AG10803 (cell line): ENCODE measurements around the gene PSORS1C1.

Experiments
- DNase-seq: peaks from one replicate; pipeline ENCODE4 v3.0.0; 2010; ENCODE audit warnings: low read depth
- H3K4me3 ChIP-seq: 2 replicates; pipeline ENCODE4 v1.5.1; 2011; ENCODE audit warnings: mild to moderate bottlenecking, low read length, control low read depth
- TF ChIP-seq, protein P1 (sequence below): conservative IDR thresholded peaks from 2 replicates; pipeline ENCODE4 v1.5.1; 2011; ENCODE audit warnings: mild to moderate bottlenecking, low read length, control low read depth, inconsistent platforms

PSORS1C1 gene

GRCh38 chr6:31096656-31097055 lies 17.9 kb upstream of the PSORS1C1 start:
- DNase-seq = no peak
- no peak overlapping the region for H3K4me3 ChIP-seq

DNA sequence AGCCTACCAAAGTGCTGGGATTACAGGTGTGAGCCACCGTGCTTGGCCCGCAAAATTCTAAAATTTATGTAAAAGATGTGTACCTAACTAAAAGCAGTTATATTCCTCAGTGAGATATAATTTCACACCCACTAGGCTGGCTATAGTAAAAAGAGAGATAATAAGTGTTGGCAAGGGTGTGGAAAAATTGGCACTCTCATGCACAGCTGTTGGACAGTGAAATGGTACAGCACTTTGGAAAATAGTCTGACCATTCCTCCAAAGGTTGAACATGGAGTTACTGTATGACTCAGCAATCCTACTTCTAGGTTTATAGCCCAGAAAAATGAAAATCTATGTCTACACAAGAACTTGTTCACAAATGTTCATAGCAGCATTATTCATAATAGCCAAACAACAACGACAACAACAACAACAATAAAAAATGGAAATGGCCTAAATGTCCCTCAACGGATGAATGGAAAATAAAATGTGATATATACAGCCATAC lies 16.1 kb upstream of the PSORS1C1 start:
- H3K4me3 ChIP-seq = no peak overlapping the region
- TF ChIP-seq, protein P1, sequence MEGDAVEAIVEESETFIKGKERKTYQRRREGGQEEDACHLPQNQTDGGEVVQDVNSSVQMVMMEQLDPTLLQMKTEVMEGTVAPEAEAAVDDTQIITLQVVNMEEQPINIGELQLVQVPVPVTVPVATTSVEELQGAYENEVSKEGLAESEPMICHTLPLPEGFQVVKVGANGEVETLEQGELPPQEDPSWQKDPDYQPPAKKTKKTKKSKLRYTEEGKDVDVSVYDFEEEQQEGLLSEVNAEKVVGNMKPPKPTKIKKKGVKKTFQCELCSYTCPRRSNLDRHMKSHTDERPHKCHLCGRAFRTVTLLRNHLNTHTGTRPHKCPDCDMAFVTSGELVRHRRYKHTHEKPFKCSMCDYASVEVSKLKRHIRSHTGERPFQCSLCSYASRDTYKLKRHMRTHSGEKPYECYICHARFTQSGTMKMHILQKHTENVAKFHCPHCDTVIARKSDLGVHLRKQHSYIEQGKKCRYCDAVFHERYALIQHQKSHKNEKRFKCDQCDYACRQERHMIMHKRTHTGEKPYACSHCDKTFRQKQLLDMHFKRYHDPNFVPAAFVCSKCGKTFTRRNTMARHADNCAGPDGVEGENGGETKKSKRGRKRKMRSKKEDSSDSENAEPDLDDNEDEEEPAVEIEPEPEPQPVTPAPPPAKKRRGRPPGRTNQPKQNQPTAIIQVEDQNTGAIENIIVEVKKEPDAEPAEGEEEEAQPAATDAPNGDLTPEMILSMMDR = no peak
- DNase-seq = no peak

More at GRCh38 chr6:31096656-31097055, 17.9 kb upstream of the PSORS1C1 start:
- TF ChIP-seq, protein P1 = no peak

DNA sequence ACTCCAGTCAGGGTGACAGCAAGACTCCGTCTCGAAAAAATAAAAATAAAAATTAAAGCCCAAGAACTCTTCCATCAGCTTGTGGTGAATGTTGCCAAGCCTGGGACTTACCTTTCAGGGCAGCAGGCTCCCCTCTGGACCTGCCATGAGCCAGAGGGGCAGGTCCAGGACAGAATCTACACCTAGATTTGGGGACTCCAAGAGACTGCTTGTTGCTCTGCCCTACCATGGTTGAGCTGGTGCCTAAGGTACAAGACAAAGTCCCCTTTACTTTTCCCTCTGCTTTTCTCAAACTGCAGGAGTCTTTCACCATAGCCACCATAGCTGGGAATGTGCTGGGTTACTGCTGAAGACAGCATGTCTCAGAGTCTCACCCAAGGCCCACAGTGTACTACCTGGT lies 11.5 kb upstream of the PSORS1C1 start:
- H3K4me3 ChIP-seq = no peak overlapping the region
- DNase-seq = no peak
- TF ChIP-seq, protein P1 = no peak

GRCh38 chr6:31107052-31107451 lies 7.5 kb upstream of the PSORS1C1 start:
- DNase-seq = no peak
- TF ChIP-seq, protein P1 = no peak
- no peak overlapping the region for H3K4me3 ChIP-seq

GRCh38 chr6:31110825-31111582 lies 3.6 kb upstream of the PSORS1C1 start:
- DNase-seq = no peak
- no peak overlapping the region for H3K4me3 ChIP-seq
- TF ChIP-seq, protein P1 = no peak

DNA sequence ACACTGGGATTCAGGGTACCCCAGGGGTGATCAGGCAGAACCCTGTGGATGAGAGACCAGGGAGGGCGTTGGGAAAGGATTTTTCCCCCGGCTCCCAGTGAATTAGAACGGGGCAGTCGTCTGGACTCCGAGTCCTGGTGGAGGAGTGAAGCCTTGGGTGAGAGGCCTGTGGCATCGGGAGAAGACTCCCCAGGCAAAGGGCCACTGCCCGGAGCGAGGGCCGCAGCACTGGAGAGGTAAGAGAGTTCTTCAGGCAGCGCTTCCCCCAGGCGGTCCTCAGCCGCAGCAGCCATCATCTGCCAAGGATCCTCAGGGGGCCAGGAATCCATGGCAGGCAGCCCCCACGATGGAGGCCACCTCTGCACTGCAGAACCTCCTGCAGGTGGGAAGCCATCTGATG lies 2.9 kb upstream of the PSORS1C1 start:
- TF ChIP-seq, protein P1 = no peak
- DNase-seq = no peak
- H3K4me3 ChIP-seq = no peak overlapping the region

- no peak for DNase-seq
- TF ChIP-seq, protein P1 = no peak
- no peak within 1 kb of the TSS for H3K4me3 ChIP-seq
These were observed 2.1 kb upstream of the PSORS1C1 start, which contains the start of gene C6orf15 for GRCh38 chr6:31112478-31112877. Gene C6orf15, minus strand, starts transcription at chr6:31112575. Its CDS starts 20 bp downstream, at chr6:31112555.
